K562 (cell line): Measurements from ENCODE around the gene PTGIS. TPM values are rescaled to one million over a fixed set of nuclear protein-coding genes. Genes with fewer than 3 reads are reported as not detected.

Source experiments
- BCOR ChIP-seq: fragments of 450-650 bp; IDR thresholded peaks from 2 replicates; pipeline ENCODE4 v1.6.1; 2016
- CC2D1A ChIP-seq: fragments of 450-650 bp; IDR thresholded peaks from 2 replicates; pipeline ENCODE4 v1.6.1; 2017; ENCODE audit warnings: mild to moderate bottlenecking
- HDAC2 ChIP-seq: fragments of 450-650 bp; IDR thresholded peaks from 2 replicates; pipeline ENCODE4 v1.6.1; 2016; ENCODE audit warnings: mild to moderate bottlenecking
- NELFE ChIP-seq: IDR thresholded peaks from 2 replicates; pipeline ENCODE4 v1.6.1; 2011; ENCODE audit warnings: mild to moderate bottlenecking; ENCODE audit not compliant: insufficient read depth, insufficient read length
- SNIP1 ChIP-seq: fragments of 450-650 bp; IDR thresholded peaks from 2 replicates; pipeline ENCODE4 v1.7.1; 2017; ENCODE audit warnings: low read depth, mild to moderate bottlenecking
- TCF7L2 ChIP-seq: fragments of 150-350 bp; IDR thresholded peaks from 2 replicates; pipeline ENCODE4 v1.6.1; 2016; ENCODE audit warnings: low read depth, mild to moderate bottlenecking, low read length, moderate library complexity
- TEAD4 ChIP-seq, 2 experiments: sonication (generic) in 1 of 2; formaldehyde crosslinking in 1 of 2; IDR thresholded peaks; 2 replicates each; pipeline versions ENCODE4 v1.6.1 to v1.8.0; 2012 to 2022; ENCODE audit warnings: borderline replicate concordance in 1 of 2, inconsistent platforms in 1 of 2, low read length in 1 of 2, mild to moderate bottlenecking in 1 of 2, missing genetic modification reagents in 1 of 2
- ZKSCAN1 ChIP-seq: fragments of 150-350 bp; IDR thresholded peaks from 2 replicates; pipeline ENCODE4 v1.6.1; 2016; ENCODE audit warnings: low read depth, low read length
- ZNF644 ChIP-seq: fragments of 200-800 bp; sonication (Bioruptor generic); IDR thresholded peaks from 2 replicates; pipeline ENCODE4 v1.6.1; 2016; ENCODE audit warnings: low read depth, missing genetic modification characterization, missing compliant biosample characterization
- ZNF696 ChIP-seq: fragments of 250-450 bp; sonication (Bioruptor Pico); conservative IDR thresholded peaks from 2 replicates; pipeline ENCODE4 v1.4.0; 2020; ENCODE audit warnings: mild to moderate bottlenecking, moderate library complexity
- polyA plus RNA-seq, 8 experiments: library from polyadenylated mRNA; depleted of rRNA in 4 of 8; stranded (reverse) in 5 of 8; unstranded in 3 of 8; fragments of >200 nt; fragmentation: Nextera tagmentation in 2 of 8; fragmentation: Illumina TruSeq in 1 of 8; extraction: Ambion mirVana in 2 of 8; extraction: Trizol in 1 of 8; gene quantifications; 2 replicates each; pipeline versions ENCODE4 v1.2.1 to v1.2.3, GENCODE V29; 2011 to 2014; ENCODE audit warnings: inconsistent platforms in 1 of 8, missing spikeins in 1 of 8
- total RNA-seq, 7 experiments: library from RNA; depleted of rRNA in 6 of 7; stranded (reverse); fragments of >200 nt in 6 of 7; fragmentation: Illumina TruSeq in 2 of 7; extraction: Trizol in 2 of 7; gene quantifications; 2 replicates each; pipeline versions ENCODE4 v1.2.1 to v1.2.3, GENCODE V29; 2011 to 2021; ENCODE audit warnings: low replicate concordance in 1 of 7
- TF ChIP-seq, protein P1 (sequence below): fragments of 250-450 bp; sonication (Bioruptor Pico); IDR thresholded peaks from 2 replicates; pipeline ENCODE4 v1.5.0; 2021
- TF ChIP-seq, protein P2 (sequence below), 2 experiments: fragments of 450-650 bp; formaldehyde crosslinking in 1 of 2; IDR thresholded peaks; 2 replicates each; pipeline versions ENCODE4 v1.4.0 to v1.6.1; 2014 to 2020; ENCODE audit warnings: mild to moderate bottlenecking in 2 of 2, borderline replicate concordance in 1 of 2, low read depth in 1 of 2
- TF ChIP-seq, protein P3 (sequence below), 2 experiments: IDR thresholded peaks; 2 replicates each; pipeline ENCODE4 v1.6.1; 2011; ENCODE audit warnings: borderline replicate concordance in 1 of 2, control low read depth in 1 of 2, low read depth in 1 of 2, low read length in 1 of 2, mild to moderate bottlenecking in 1 of 2, mixed read lengths in 1 of 2, moderate library complexity in 1 of 2; ENCODE audit not compliant: insufficient read depth in 1 of 2, insufficient read length in 1 of 2, poor library complexity in 1 of 2, severe bottlenecking in 1 of 2; ENCODE audit errors: extremely low read depth in 1 of 2
- TF ChIP-seq, protein P4 (sequence below): sonication (generic); formaldehyde crosslinking; IDR thresholded peaks from 2 replicates; pipeline ENCODE4 v1.8.1; 2023; ENCODE audit warnings: mild to moderate bottlenecking, missing genetic modification reagents, moderate library complexity

The PTGIS gene
- total and polyA plus RNA-seq, 9 of the 15 experiments (the other 6 are each of a cell fraction or from before 2014, with no cell fraction given): not detected

DNA sequence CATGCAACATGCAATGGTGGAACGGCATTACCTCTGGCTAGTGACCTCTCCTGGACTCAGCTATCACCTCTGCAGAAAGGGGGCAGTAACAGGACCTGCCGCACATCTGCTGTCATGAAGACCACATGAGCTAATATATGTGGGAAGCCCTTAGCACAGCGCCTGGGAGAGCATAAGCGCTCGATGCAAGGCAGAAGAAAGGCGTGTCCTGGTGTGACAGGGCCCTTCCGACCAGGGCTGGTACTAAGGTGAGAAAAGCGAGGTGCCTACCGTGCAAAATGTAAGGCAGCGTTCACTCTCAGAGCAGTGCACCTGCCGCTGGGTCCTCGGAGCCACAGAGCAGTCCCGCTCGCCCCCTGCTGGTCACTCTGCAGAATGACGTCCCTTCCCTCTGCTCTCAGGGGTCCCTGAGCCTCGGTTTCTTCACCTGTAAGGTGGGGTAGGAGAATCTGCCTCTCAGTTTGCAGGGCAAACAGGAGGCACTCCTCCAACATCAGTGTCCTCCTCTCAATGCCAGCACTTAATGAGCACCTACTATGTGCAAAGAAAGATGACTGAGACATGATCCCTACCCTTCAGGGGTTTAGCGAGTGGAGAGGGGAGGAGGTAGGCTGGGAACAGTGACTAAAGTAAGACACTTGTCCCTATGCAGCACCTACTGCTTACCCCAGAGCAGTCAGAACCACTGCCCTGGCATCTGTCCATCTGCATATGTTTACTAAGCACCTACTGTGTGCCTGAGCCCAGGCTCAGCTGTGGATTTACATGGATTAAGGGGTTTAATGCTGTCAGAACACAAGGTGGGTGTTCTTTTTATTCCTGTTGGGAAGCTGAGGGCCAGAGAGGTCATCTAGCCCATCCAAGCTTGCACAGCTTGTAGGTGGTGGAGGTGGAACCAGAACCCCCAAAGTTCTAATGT, 41.1 kb upstream of the PTGIS start (continued):
- TF ChIP-seq, protein P1, sequence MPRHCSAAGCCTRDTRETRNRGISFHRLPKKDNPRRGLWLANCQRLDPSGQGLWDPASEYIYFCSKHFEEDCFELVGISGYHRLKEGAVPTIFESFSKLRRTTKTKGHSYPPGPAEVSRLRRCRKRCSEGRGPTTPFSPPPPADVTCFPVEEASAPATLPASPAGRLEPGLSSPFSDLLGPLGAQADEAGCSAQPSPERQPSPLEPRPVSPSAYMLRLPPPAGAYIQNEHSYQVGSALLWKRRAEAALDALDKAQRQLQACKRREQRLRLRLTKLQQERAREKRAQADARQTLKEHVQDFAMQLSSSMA (CRISPR knock-in tag): no peak
- TF ChIP-seq NELFE (no peak), BCOR (peak; percentile 43; the same call in 1 of the 2 replicates), ZNF696 (CRISPR knock-in tag) (no peak), ZNF644 (tag) (no peak), TEAD4 (IDR thresholded peaks at IDR 0.05; ENCODE audit: low read length) (peak; percentile 14; the same call in 1 of the 2 replicates), TEAD4 (CRISPR knock-in tag; IDR thresholded peaks at IDR 0.05; ENCODE audit: borderline replicate concordance) (no peak), SNIP1 (no peak), HDAC2 (no peak), CC2D1A (peak; percentile 73), ZKSCAN1 (peak; percentile 97), TCF7L2 (no peak)
- TF ChIP-seq, protein P2, sequence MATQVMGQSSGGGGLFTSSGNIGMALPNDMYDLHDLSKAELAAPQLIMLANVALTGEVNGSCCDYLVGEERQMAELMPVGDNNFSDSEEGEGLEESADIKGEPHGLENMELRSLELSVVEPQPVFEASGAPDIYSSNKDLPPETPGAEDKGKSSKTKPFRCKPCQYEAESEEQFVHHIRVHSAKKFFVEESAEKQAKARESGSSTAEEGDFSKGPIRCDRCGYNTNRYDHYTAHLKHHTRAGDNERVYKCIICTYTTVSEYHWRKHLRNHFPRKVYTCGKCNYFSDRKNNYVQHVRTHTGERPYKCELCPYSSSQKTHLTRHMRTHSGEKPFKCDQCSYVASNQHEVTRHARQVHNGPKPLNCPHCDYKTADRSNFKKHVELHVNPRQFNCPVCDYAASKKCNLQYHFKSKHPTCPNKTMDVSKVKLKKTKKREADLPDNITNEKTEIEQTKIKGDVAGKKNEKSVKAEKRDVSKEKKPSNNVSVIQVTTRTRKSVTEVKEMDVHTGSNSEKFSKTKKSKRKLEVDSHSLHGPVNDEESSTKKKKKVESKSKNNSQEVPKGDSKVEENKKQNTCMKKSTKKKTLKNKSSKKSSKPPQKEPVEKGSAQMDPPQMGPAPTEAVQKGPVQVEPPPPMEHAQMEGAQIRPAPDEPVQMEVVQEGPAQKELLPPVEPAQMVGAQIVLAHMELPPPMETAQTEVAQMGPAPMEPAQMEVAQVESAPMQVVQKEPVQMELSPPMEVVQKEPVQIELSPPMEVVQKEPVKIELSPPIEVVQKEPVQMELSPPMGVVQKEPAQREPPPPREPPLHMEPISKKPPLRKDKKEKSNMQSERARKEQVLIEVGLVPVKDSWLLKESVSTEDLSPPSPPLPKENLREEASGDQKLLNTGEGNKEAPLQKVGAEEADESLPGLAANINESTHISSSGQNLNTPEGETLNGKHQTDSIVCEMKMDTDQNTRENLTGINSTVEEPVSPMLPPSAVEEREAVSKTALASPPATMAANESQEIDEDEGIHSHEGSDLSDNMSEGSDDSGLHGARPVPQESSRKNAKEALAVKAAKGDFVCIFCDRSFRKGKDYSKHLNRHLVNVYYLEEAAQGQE (IDR thresholded peaks at IDR 0.05; ENCODE audit: borderline replicate concordance): peak; percentile 83
- TF ChIP-seq, protein P2 (CRISPR knock-in tag; IDR thresholded peaks at IDR 0.05; ENCODE audit: low read depth): no peak
- TF ChIP-seq, protein P3, sequence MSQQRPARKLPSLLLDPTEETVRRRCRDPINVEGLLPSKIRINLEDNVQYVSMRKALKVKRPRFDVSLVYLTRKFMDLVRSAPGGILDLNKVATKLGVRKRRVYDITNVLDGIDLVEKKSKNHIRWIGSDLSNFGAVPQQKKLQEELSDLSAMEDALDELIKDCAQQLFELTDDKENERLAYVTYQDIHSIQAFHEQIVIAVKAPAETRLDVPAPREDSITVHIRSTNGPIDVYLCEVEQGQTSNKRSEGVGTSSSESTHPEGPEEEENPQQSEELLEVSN (IDR thresholded peaks at IDR 0.05; ENCODE audit: borderline replicate concordance in 1 of 2, extremely low read depth in 1 of 2, insufficient read depth in 1 of 2, insufficient read length in 1 of 2, low read depth in 1 of 2, low read length in 1 of 2, poor library complexity in 1 of 2, severe bottlenecking in 1 of 2): peak in 1 of 2 experiments; percentile 29
- TF ChIP-seq, protein P4, sequence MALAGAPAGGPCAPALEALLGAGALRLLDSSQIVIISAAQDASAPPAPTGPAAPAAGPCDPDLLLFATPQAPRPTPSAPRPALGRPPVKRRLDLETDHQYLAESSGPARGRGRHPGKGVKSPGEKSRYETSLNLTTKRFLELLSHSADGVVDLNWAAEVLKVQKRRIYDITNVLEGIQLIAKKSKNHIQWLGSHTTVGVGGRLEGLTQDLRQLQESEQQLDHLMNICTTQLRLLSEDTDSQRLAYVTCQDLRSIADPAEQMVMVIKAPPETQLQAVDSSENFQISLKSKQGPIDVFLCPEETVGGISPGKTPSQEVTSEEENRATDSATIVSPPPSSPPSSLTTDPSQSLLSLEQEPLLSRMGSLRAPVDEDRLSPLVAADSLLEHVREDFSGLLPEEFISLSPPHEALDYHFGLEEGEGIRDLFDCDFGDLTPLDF (CRISPR knock-in tag): no peak
